ENCODE measurements around the gene SLC25A48.

- TF ChIP-seq CTCF (conservative IDR thresholded peaks at IDR 0.05; ENCODE audit: low read depth, low read length): no peak
- TF ChIP-seq EZH2 (IDR thresholded peaks at IDR 0.05; ENCODE audit: borderline replicate concordance, low read depth, low read length, poor library complexity, severe bottlenecking): no peak
These were observed 5.3 kb upstream of the SLC25A48 start for GRCh38 chr5:135829179-135829578.

All from A673 (cell line).